CD14-positive monocyte (primary cell): ENCODE results near the gene NOTCH1. TPM values are rescaled to one million over a fixed set of nuclear protein-coding genes. Genes with fewer than 3 reads are reported as not detected.

Experiments used
- DNase-seq, 3 donors: peaks; one replicate each; pipeline ENCODE4 v3.0.0-alpha.2; 2011 to 2022
- H2AFZ ChIP-seq: 2 replicates; pipeline ENCODE4 v1.6.0; 2012; ENCODE audit warnings: mild to moderate bottlenecking, low read depth, low read length, inconsistent platforms; ENCODE audit not compliant: insufficient read depth, poor library complexity, severe bottlenecking
- H3K27ac ChIP-seq, 2 donors: 1 replicate in 1 of 2; 2 replicates in 1 of 2; pipeline ENCODE4 v1.5.1; 2012 to 2013; ENCODE audit warnings: low read length in 2 of 2, control low read depth in 1 of 2, inconsistent platforms in 1 of 2, low read depth in 1 of 2, mild to moderate bottlenecking in 1 of 2
- H3K27me3 ChIP-seq, 2 donors: one replicate each; pipeline versions ENCODE4 v1.6.0 to v1.6.1; 2011 to 2013; ENCODE audit warnings: low read length in 2 of 2; ENCODE audit not compliant: control insufficient read depth in 2 of 2, insufficient read depth in 2 of 2
- H3K36me3 ChIP-seq, 2 donors: replicated peaks in 1 of 2; 1 replicate in 1 of 2; 2 replicates in 1 of 2; pipeline versions ENCODE4 v1.5.1 to v1.6.1; 2012 to 2013; ENCODE audit warnings: low read length in 2 of 2, control low read depth in 1 of 2, inconsistent platforms in 1 of 2, mild to moderate bottlenecking in 1 of 2; ENCODE audit not compliant: insufficient read depth in 2 of 2, control insufficient read depth in 1 of 2
- H3K4me1 ChIP-seq, 2 donors: 1 replicate in 1 of 2; 2 replicates in 1 of 2; pipeline versions ENCODE4 v1.5.1 to v1.6.1; 2012 to 2013; ENCODE audit warnings: low read length in 2 of 2, control low read depth in 1 of 2, inconsistent platforms in 1 of 2, mild to moderate bottlenecking in 1 of 2, moderate library complexity in 1 of 2; ENCODE audit not compliant: insufficient read depth in 2 of 2, control insufficient read depth in 1 of 2
- H3K4me2 ChIP-seq: replicated peaks from 2 replicates; pipeline ENCODE3; 2012; ENCODE audit warnings: low read length, moderate library complexity, mild to moderate bottlenecking; ENCODE audit not compliant: poor library complexity, severe bottlenecking; ENCODE audit errors: extremely low read depth
- H3K4me3 ChIP-seq, 3 experiments: fragments of 200-600 bp in 1 of 3; sonication (generic) in 1 of 3; replicated peaks in 1 of 3; 1 replicate in 2 of 3; 2 replicates in 1 of 3; pipeline ENCODE4 v1.5.1; 2011 to 2013; ENCODE audit warnings: low read length in 3 of 3, mild to moderate bottlenecking in 3 of 3, control low read depth in 2 of 3, low read depth in 2 of 3, inconsistent platforms in 1 of 3, moderate library complexity in 1 of 3
- H3K79me2 ChIP-seq: 2 replicates; pipeline ENCODE4 v1.6.0; 2012; ENCODE audit warnings: mild to moderate bottlenecking, control low read depth, inconsistent platforms, low read length, moderate library complexity; ENCODE audit not compliant: insufficient read depth
- H3K9ac ChIP-seq: 2 replicates; pipeline ENCODE4 v1.6.0; 2017; ENCODE audit warnings: low read length, mild to moderate bottlenecking; ENCODE audit not compliant: insufficient read depth, poor library complexity, severe bottlenecking
- H3K9me3 ChIP-seq, 2 donors: replicated peaks in 1 of 2; 1 replicate in 1 of 2; 2 replicates in 1 of 2; pipeline versions ENCODE4 v1.5.1 to v1.6.1; 2012 to 2013; ENCODE audit warnings: low read length in 2 of 2, control low read depth in 1 of 2; ENCODE audit not compliant: control insufficient read depth in 1 of 2, insufficient read depth in 1 of 2
- H4K20me1 ChIP-seq: 2 replicates; pipeline ENCODE4 v1.6.0; 2012; ENCODE audit warnings: mild to moderate bottlenecking, low read length, control low read depth, moderate library complexity; ENCODE audit not compliant: insufficient read depth
- H3K27ac Mint-ChIP-seq, 7 donors: one replicate each; pipeline ENCODE4 v1.8.0; 2020; ENCODE audit warnings: mild to moderate bottlenecking in 7 of 7, mixed read lengths in 7 of 7, moderate library complexity in 6 of 7, inconsistent platforms in 2 of 7
- H3K27me3 Mint-ChIP-seq, 3 donors: one replicate each; pipeline ENCODE4 v1.8.0; 2021 to 2022; ENCODE audit warnings: low read depth in 3 of 3, mild to moderate bottlenecking in 3 of 3, mixed read lengths in 3 of 3, moderate library complexity in 3 of 3, inconsistent platforms in 1 of 3
- H3K36me3 Mint-ChIP-seq, 2 donors: one replicate each; pipeline ENCODE4 v1.8.0; 2020; ENCODE audit warnings: mixed read lengths in 2 of 2, inconsistent platforms in 1 of 2, mild to moderate bottlenecking in 1 of 2
- H3K4me1 Mint-ChIP-seq: one replicate; pipeline ENCODE4 v1.8.0; 2020; ENCODE audit warnings: mild to moderate bottlenecking, mixed read lengths
- H3K4me3 Mint-ChIP-seq, 2 donors: one replicate each; pipeline ENCODE4 v1.8.0; 2020; ENCODE audit warnings: mild to moderate bottlenecking in 2 of 2, mixed read lengths in 2 of 2, moderate library complexity in 1 of 2
- H3K9me3 Mint-ChIP-seq, 7 donors: one replicate each; pipeline ENCODE4 v1.8.0; 2020 to 2022; ENCODE audit warnings: mixed read lengths in 7 of 7, mild to moderate bottlenecking in 6 of 7, moderate library complexity in 6 of 7, inconsistent platforms in 2 of 7
- CTCF ChIP-seq: fragments of 200-600 bp; IDR thresholded peaks from one replicate; pipeline ENCODE4 v1.8.0; 2022; ENCODE audit warnings: antibody characterized with exemption, mild to moderate bottlenecking
- WGBS: methylation state at CpG from one replicate; pipeline ENCODE4 v1.1.5; 2013; ENCODE audit warnings: missing lambda C conversion rate; ENCODE audit not compliant: insufficient coverage; 5-methylcytosine and 5-hydroxymethylcytosine counted together
- intact Hi-C, 2 donors: fragments of 100-400 bp; cut with micrococcal nuclease; formaldehyde crosslinking; loops; one replicate each; pipeline versions ENCODE4 v1.15.0 to v1.15.1; 2023
- polyA plus RNA-seq, 3 donors: library from polyadenylated mRNA; depleted of rRNA in 1 of 3; unstranded in 2 of 3; stranded (reverse) in 1 of 3; fragments of 300-500 nt in 2 of 3; fragments of >200 nt in 1 of 3; fragmentation: Illumina TruSeq in 2 of 3; gene quantifications; 1 replicate in 2 of 3; 2 replicates in 1 of 3; pipeline ENCODE4 v1.2.3, GENCODE V29; 2012 to 2021

NOTCH1 gene
- polyA plus RNA-seq, 3 donors: 1.4 to 33.0 (median 2.2) TPM

- peaks cover 41 to 42% of the 10 kb centered on the region in 2 donors for H3K36me3 ChIP-seq
- H3K4me3 ChIP-seq: no peak overlapping the region
- no peaks in the 10 kb centered on the region for H3K4me1 ChIP-seq
- Mint-ChIP-seq H3K9me3 (peaks cover 0 to 5% (median 2%) of the 10 kb centered on the region in 7 donors), H3K4me3 (no peak overlapping the region), H3K27ac (no peak overlapping the region), H3K36me3 (peaks cover 21 to 36% of the 10 kb centered on the region in 2 donors), H3K4me1 (peaks cover under 1% of the 10 kb centered on the region), H3K27me3 (peaks cover 0 to 8% (median 8%) of the 10 kb centered on the region in 3 donors)
- no peak for TF ChIP-seq CTCF
- H4K20me1 ChIP-seq: peaks cover 61% of the 10 kb centered on the region
- no peaks in the 10 kb centered on the region for H3K27me3 ChIP-seq
- no peak overlapping the region for H3K27ac ChIP-seq
- no peak overlapping the region for H2AFZ ChIP-seq
- H3K79me2 ChIP-seq: no peaks in the 10 kb centered on the region
- no peak overlapping the region for H3K9ac ChIP-seq
- DNase-seq: no peak
- no peak overlapping the region for H3K4me2 ChIP-seq
- intact Hi-C loops: no loop called here
- 88% methylated on average over 7 of the region's 8 CpGs for WGBS
- peaks cover 0 to 2% of the 10 kb centered on the region in 2 donors for H3K9me3 ChIP-seq
Measured at GRCh38 chr9:136493567-136493971, 52.3 kb downstream of the NOTCH1 start.

- intact Hi-C loops: no loop called here
- peaks cover 0 to 2% of the 10 kb centered on the region in 2 donors for H3K27me3 ChIP-seq
- Mint-ChIP-seq H3K36me3 (peaks cover 16 to 31% of the 10 kb centered on the region in 2 donors), H3K9me3 (peaks cover 0 to 5% (median 2%) of the 10 kb centered on the region in 7 donors), H3K4me1 (peaks cover 2% of the 10 kb centered on the region), H3K27ac (no peak overlapping the region), H3K27me3 (peaks cover 0 to 10% (median 8%) of the 10 kb centered on the region in 3 donors), H3K4me3 (no peak overlapping the region)
- H2AFZ ChIP-seq: no peak overlapping the region
- 91% methylated on average over 26 of the region's 26 CpGs for WGBS
- H3K36me3 ChIP-seq: peaks cover 36 to 37% of the 10 kb centered on the region in 2 donors
- H4K20me1 ChIP-seq: peaks cover 56% of the 10 kb centered on the region
- H3K4me2 ChIP-seq: no peak overlapping the region
- TF ChIP-seq CTCF: no peak
- no peak overlapping the region for H3K4me3 ChIP-seq
- H3K27ac ChIP-seq: no peak overlapping the region
- H3K79me2 ChIP-seq: no peaks in the 10 kb centered on the region
- H3K9ac ChIP-seq: no peak overlapping the region
- no peaks in the 10 kb centered on the region for H3K4me1 ChIP-seq
- DNase-seq: no peak
- peaks cover 0 to 2% of the 10 kb centered on the region in 2 donors for H3K9me3 ChIP-seq
Measured at GRCh38 chr9:136492978-136493522, 52.8 kb downstream of the NOTCH1 start.
